ENCODE data around the gene ADRA2B.
A peak's percentile ranks its signal among the peaks of the same experiment; 100 is the strongest.

ADRA2B gene

GRCh38 chr2:96124406-96125265 is 8.3 kb upstream of the ADRA2B start:
- Histone ChIP-seq H3K27me3 (ENCODE audit: control insufficient read depth, insufficient read depth, low read length) (peaks cover 2% of the 10 kb centered on the region), H3K9ac (ENCODE audit: low read length) (no peak overlapping the region), H3K4me3 (ENCODE audit: low read length) (no peak overlapping the region), H3K27ac (ENCODE audit: low read depth, low read length) (no peak overlapping the region), H3K4me1 (ENCODE audit: control insufficient read depth, insufficient read depth, low read length) (no peaks in the 10 kb centered on the region), H3K36me3 (ENCODE audit: control insufficient read depth, insufficient read depth, low read length) (no peaks in the 10 kb centered on the region)

- peaks cover 2% of the 10 kb centered on the region for H3K27me3 ChIP-seq (ENCODE audit: control insufficient read depth, insufficient read depth, low read length)
- H3K36me3 ChIP-seq (ENCODE audit: control insufficient read depth, insufficient read depth, low read length), result no peaks in the 10 kb centered on the region
- H3K4me1 ChIP-seq (ENCODE audit: control insufficient read depth, insufficient read depth, low read length), result no peaks in the 10 kb centered on the region
- H3K4me3 ChIP-seq (ENCODE audit: low read length), result no peak overlapping the region
- no peak overlapping the region for H3K27ac ChIP-seq (ENCODE audit: low read depth, low read length)
- no peak overlapping the region for H3K9ac ChIP-seq (ENCODE audit: low read length)
These were observed 7.6 kb upstream of the ADRA2B start for GRCh38 chr2:96123936-96124335.

GRCh38 chr2:96123290-96123689 is 6.9 kb upstream of the ADRA2B start:
- H3K4me1 ChIP-seq (ENCODE audit: control insufficient read depth, insufficient read depth, low read length), result no peaks in the 10 kb centered on the region
- no peak overlapping the region for H3K4me3 ChIP-seq (ENCODE audit: low read length)
- H3K36me3 ChIP-seq (ENCODE audit: control insufficient read depth, insufficient read depth, low read length), result no peaks in the 10 kb centered on the region
- no peak overlapping the region for H3K9ac ChIP-seq (ENCODE audit: low read length)
- peaks cover 2% of the 10 kb centered on the region for H3K27me3 ChIP-seq (ENCODE audit: control insufficient read depth, insufficient read depth, low read length)
- no peak overlapping the region for H3K27ac ChIP-seq (ENCODE audit: low read depth, low read length)

- Histone ChIP-seq H3K36me3 (ENCODE audit: control insufficient read depth, insufficient read depth, low read length) (no peaks in the 10 kb centered on the region), H3K9ac (ENCODE audit: low read length) (no peak overlapping the region), H3K4me1 (ENCODE audit: control insufficient read depth, insufficient read depth, low read length) (no peaks in the 10 kb centered on the region), H3K27me3 (ENCODE audit: control insufficient read depth, insufficient read depth, low read length) (peaks cover 11% of the 10 kb centered on the region), H3K4me3 (ENCODE audit: low read length) (no peak overlapping the region), H3K27ac (ENCODE audit: low read depth, low read length) (no peak overlapping the region)
These were observed 6.0 kb upstream of the ADRA2B start for GRCh38 chr2:96122391-96122790.

- H3K27me3 ChIP-seq (ENCODE audit: control insufficient read depth, insufficient read depth, low read length), result peaks cover 11% of the 10 kb centered on the region
- H3K9ac ChIP-seq (ENCODE audit: low read length), result no peak overlapping the region
These were observed 5.0 kb upstream of the ADRA2B start for GRCh38 chr2:96121414-96121813.

GRCh38 chr2:96120991-96121390 is 4.6 kb upstream of the ADRA2B start:
- peaks cover 14% of the 10 kb centered on the region for H3K27me3 ChIP-seq (ENCODE audit: control insufficient read depth, insufficient read depth, low read length)
- H3K9ac ChIP-seq (ENCODE audit: low read length), result no peak overlapping the region
- H3K27ac ChIP-seq (ENCODE audit: low read depth, low read length), result no peak overlapping the region
- H3K4me1 ChIP-seq (ENCODE audit: control insufficient read depth, insufficient read depth, low read length), result no peaks in the 10 kb centered on the region
- H3K4me3 ChIP-seq (ENCODE audit: low read length), result no peak overlapping the region
- H3K36me3 ChIP-seq (ENCODE audit: control insufficient read depth, insufficient read depth, low read length), result no peaks in the 10 kb centered on the region

More at GRCh38 chr2:96121414-96121813, 5.0 kb upstream of the ADRA2B start:
- Histone ChIP-seq H3K27ac (ENCODE audit: low read depth, low read length) (no peak overlapping the region), H3K4me3 (ENCODE audit: low read length) (no peak overlapping the region), H3K36me3 (ENCODE audit: control insufficient read depth, insufficient read depth, low read length) (no peaks in the 10 kb centered on the region), H3K4me1 (ENCODE audit: control insufficient read depth, insufficient read depth, low read length) (no peaks in the 10 kb centered on the region)

DNA sequence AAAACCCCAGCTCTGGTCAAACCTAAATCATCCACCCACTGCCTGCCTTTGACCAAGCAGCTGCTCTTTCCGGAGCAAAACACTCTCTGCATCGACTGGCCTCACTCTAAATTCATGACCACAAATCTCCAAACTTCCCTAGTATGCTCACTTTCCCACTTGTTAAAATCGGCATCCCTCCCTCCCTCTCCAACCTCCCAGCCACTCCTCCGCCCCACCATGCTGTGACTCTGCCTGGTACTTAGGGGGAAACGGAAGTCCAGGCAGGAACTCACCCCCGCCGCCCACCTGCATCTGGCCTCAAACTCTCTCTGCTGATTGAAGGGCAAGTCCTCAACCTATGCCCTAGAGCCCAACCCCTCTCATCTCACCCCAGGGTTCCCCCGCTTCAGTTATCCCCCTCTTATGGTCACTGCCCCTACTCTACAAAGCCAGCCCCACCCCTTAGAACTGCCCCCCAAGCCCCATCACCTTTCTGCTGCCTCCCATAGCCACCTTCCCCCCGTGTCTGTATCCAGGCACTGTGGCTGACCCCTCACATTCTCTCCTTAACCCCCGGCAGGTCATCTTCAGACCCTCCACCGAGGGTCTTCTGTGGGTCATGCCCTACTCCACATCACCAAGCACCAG is 3.8 kb upstream of the ADRA2B start:
- H3K27me3 ChIP-seq (ENCODE audit: control insufficient read depth, insufficient read depth, low read length), result peaks cover 15% of the 10 kb centered on the region
- no peak overlapping the region for H3K4me3 ChIP-seq (ENCODE audit: low read length)
- H3K27ac ChIP-seq (ENCODE audit: low read depth, low read length), result no peak overlapping the region
- no peak overlapping the region for H3K9ac ChIP-seq (ENCODE audit: low read length)
- H3K36me3 ChIP-seq (ENCODE audit: control insufficient read depth, insufficient read depth, low read length), result no peaks in the 10 kb centered on the region
- no peaks in the 10 kb centered on the region for H3K4me1 ChIP-seq (ENCODE audit: control insufficient read depth, insufficient read depth, low read length)

- H3K27me3 ChIP-seq (ENCODE audit: control insufficient read depth, insufficient read depth, low read length), result peaks cover 15% of the 10 kb centered on the region
- no peak overlapping the region for H3K9ac ChIP-seq (ENCODE audit: low read length)
- no peaks in the 10 kb centered on the region for H3K36me3 ChIP-seq (ENCODE audit: control insufficient read depth, insufficient read depth, low read length)
- H3K4me1 ChIP-seq (ENCODE audit: control insufficient read depth, insufficient read depth, low read length), result no peaks in the 10 kb centered on the region
- H3K27ac ChIP-seq (ENCODE audit: low read depth, low read length), result no peak overlapping the region
- H3K4me3 ChIP-seq (ENCODE audit: low read length), result no peak overlapping the region
These were observed 3.0 kb upstream of the ADRA2B start for GRCh38 chr2:96119389-96119751.

DNA sequence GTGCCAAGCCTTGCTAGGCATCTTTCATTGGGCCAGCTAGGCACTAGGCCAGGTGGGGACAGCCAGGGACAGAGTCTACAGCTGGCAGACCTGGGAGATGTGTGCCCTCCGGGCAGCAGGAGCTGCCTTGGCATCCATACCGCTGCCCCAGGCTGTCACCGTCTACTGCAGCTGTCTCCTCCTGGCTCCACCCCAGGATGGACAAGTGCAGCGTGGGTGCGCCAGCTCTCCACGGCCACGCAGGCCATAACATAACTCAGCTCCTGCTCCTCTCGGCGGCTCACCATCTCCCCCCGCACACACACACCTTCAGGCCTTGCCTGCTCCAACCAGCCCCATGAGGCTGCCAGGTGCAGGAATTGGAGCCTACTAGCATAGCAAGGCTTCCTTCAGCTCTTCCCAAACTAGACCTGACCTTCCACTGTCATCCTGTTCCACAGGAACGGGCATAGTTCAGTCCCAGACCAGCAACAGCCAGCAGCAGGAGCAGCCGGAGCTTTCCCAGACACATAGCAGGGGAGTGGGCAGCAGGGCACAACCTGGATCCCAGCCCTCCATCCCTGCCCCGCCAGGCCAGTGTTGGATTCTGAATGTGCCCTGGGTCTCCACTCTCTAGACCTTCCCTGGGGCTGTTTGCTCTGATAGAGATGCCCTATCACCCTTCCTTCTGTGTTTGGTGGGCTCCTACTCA is 2.5 kb upstream of the ADRA2B start:
- no peaks in the 10 kb centered on the region for H3K4me1 ChIP-seq (ENCODE audit: control insufficient read depth, insufficient read depth, low read length)
- no peak overlapping the region for H3K4me3 ChIP-seq (ENCODE audit: low read length)
- no peak overlapping the region for H3K27ac ChIP-seq (ENCODE audit: low read depth, low read length)
- H3K9ac ChIP-seq (ENCODE audit: low read length), result no peak overlapping the region
- H3K27me3 ChIP-seq (ENCODE audit: control insufficient read depth, insufficient read depth, low read length), result peaks cover 15% of the 10 kb centered on the region
- H3K36me3 ChIP-seq (ENCODE audit: control insufficient read depth, insufficient read depth, low read length), result no peaks in the 10 kb centered on the region

DNA sequence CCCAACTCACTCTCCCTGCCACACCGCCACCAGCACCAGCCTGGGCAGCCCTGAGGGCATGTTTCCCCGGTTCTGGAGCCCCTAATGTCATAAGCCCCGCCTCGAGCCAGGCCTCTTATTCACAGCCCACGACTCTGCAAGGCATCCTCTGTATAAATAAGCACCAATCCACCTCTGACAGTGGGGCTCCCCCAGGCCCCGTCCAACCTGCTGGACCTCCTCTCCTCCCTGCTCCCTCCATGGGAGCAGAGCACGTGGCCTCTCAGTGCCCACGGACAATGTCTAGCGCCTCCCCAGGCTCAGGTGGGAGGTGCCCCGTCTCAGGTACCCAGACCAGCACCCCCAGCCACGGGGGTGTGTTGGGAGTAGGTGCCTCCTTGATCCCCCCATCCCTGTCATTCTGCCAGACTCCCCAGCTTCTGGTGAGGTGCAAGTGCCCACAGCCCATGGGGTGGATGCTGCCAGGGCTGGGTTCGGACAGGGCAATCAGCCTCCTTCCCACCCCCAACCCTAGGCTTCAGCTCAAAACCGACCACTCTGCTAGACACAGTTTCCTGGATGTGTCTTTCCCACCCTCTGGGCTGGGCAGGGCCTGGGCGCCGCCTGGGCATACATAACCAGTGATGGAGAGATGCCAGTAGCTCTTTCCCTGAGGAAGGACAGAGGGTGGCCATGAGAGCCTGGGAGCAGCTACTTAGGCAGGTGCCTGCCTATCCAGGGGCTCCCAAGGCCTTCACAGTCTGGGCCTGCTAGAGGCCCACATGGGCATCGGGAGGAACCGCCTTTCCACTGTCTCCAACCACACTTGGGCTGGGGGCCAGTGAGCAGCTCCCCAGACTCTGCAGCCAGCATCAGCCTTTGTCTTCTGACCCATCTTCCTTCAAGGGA is 1.6 kb upstream of the ADRA2B start:
- no peaks in the 10 kb centered on the region for H3K4me1 ChIP-seq (ENCODE audit: control insufficient read depth, insufficient read depth, low read length)
- H3K9ac ChIP-seq (ENCODE audit: low read length), result no peak overlapping the region
- no peak overlapping the region for H3K4me3 ChIP-seq (ENCODE audit: low read length)
- no peak overlapping the region for H3K27ac ChIP-seq (ENCODE audit: low read depth, low read length)
- peaks cover 15% of the 10 kb centered on the region for H3K27me3 ChIP-seq (ENCODE audit: control insufficient read depth, insufficient read depth, low read length)
- no peaks in the 10 kb centered on the region for H3K36me3 ChIP-seq (ENCODE audit: control insufficient read depth, insufficient read depth, low read length)

- Histone ChIP-seq H3K9ac (ENCODE audit: low read length) (no peak overlapping the region), H3K27ac (ENCODE audit: low read depth, low read length) (no peak overlapping the region)
These were observed 635 bp upstream of the ADRA2B start for GRCh38 chr2:96116879-96117533.

More at GRCh38 chr2:96116879-96117533, 635 bp upstream of the ADRA2B start:
- Histone ChIP-seq H3K27me3 (ENCODE audit: control insufficient read depth, insufficient read depth, low read length) (peaks cover 15% of the 10 kb centered on the region), H3K4me3 (ENCODE audit: low read length) (peak overlapping the region; percentile 59), H3K36me3 (ENCODE audit: control insufficient read depth, insufficient read depth, low read length) (no peaks in the 10 kb centered on the region), H3K4me1 (ENCODE audit: control insufficient read depth, insufficient read depth, low read length) (no peaks in the 10 kb centered on the region)
